Measurements from ENCODE around the gene PVALB.

The PVALB gene

GRCh38 chr22:36758792-36759271 lies 58.0 kb downstream of the PVALB start:
- Histone ChIP-seq H3K27me3 (ENCODE audit: insufficient read depth, poor library complexity, severe bottlenecking) (no peaks in the 10 kb centered on the region), H3K4me3 (replicated peaks; ENCODE audit: insufficient read depth, low read length) (no peak overlapping the region), H3K27ac (replicated peaks) (no peak overlapping the region)
- DNase-seq (ENCODE audit: low read depth in 1 of 2, low spot score in 1 of 2): no peak
- TF ChIP-seq GABPA (IDR thresholded peaks at IDR 0.05; ENCODE audit: low read depth) (no peak), REST (IDR thresholded peaks at IDR 0.05; ENCODE audit: insufficient replicate concordance, low read depth) (no peak), CTCF (IDR thresholded peaks at IDR 0.05; ENCODE audit: insufficient read depth, low read length) (no peak), SPI1 (IDR thresholded peaks at IDR 0.05; ENCODE audit: borderline replicate concordance, low read depth) (no peak), POLR2AphosphoS5 (IDR thresholded peaks at IDR 0.05; ENCODE audit: low read depth) (no peak)

GRCh38 chr22:36757668-36758211 lies 59.1 kb downstream of the PVALB start:
- Histone ChIP-seq H3K27me3 (ENCODE audit: insufficient read depth, poor library complexity, severe bottlenecking) (no peaks in the 10 kb centered on the region), H3K27ac (replicated peaks) (no peak overlapping the region), H3K4me3 (replicated peaks; ENCODE audit: insufficient read depth, low read length) (no peak overlapping the region)
- DNase-seq (ENCODE audit: low read depth in 1 of 2, low spot score in 1 of 2): peak; percentile 57 to 80
- TF ChIP-seq SPI1 (IDR thresholded peaks at IDR 0.05; ENCODE audit: borderline replicate concordance, low read depth) (no peak; the same call in 1 of the 2 replicates), CTCF (IDR thresholded peaks at IDR 0.05; ENCODE audit: insufficient read depth, low read length) (peak; percentile 84), GABPA (IDR thresholded peaks at IDR 0.05; ENCODE audit: low read depth) (no peak), POLR2AphosphoS5 (IDR thresholded peaks at IDR 0.05; ENCODE audit: low read depth) (no peak), REST (IDR thresholded peaks at IDR 0.05; ENCODE audit: insufficient replicate concordance, low read depth) (no peak)

GRCh38 chr22:36756746-36757655 lies 59.8 kb downstream of the PVALB start:
- no peaks in the 10 kb centered on the region for H3K27me3 ChIP-seq (ENCODE audit: insufficient read depth, poor library complexity, severe bottlenecking)
- H3K27ac ChIP-seq (replicated peaks): no peak overlapping the region
- TF ChIP-seq GABPA (IDR thresholded peaks at IDR 0.05; ENCODE audit: low read depth) (no peak), SPI1 (IDR thresholded peaks at IDR 0.05; ENCODE audit: borderline replicate concordance, low read depth) (no peak), CTCF (IDR thresholded peaks at IDR 0.05; ENCODE audit: insufficient read depth, low read length) (no peak), POLR2AphosphoS5 (IDR thresholded peaks at IDR 0.05; ENCODE audit: low read depth) (no peak), REST (IDR thresholded peaks at IDR 0.05; ENCODE audit: insufficient replicate concordance, low read depth) (no peak)
- no peak overlapping the region for H3K4me3 ChIP-seq (replicated peaks; ENCODE audit: insufficient read depth, low read length)
- DNase-seq (ENCODE audit: low read depth in 1 of 2, low spot score in 1 of 2): no peak

All from HL-60 (cell line).